GM12878 (cell line): Measurements from ENCODE around the gene TMEM176B. TPM values are rescaled to one million over a fixed set of nuclear protein-coding genes. Genes with fewer than 3 reads are reported as not detected.

Source experiments
- ATAC-seq: fragments of 200-7000 bp; cut with Tn5 transposase; 3 replicates; pipeline ENCODE4 v1.9.1; 2020; ENCODE audit warnings: mild to moderate bottlenecking, moderate library complexity
- BruUV-seq: library from RNA; stranded (reverse); fragments of 400-500 nt; replicated peaks from 2 replicates; lab custom pipeline; 2021; lab: Mats Ljungman, UMichigan
- CTCF ChIA-PET: fragments of 300-600 bp; sonication (Branson Sonifier 250); formaldehyde crosslinking; extraction: SDS; loops from one replicate; lab custom pipeline; 2021; ENCODE audit warnings: inconsistent platforms; lab: Yijun Ruan, JAX
- POLR2A ChIA-PET: fragments of 350-600 bp; formaldehyde crosslinking; extraction: SDS; loops from one replicate; lab custom pipeline; 2021; ENCODE audit warnings: inconsistent platforms; lab: Charles Lee
- RAD21 ChIA-PET: fragments of 300-600 bp; sonication (Branson Sonifier 250); formaldehyde crosslinking; loops from one replicate; lab custom pipeline; 2023; ENCODE audit warnings: antibody characterized with exemption; ENCODE audit not compliant: unreplicated experiment; lab: Charles Lee
- SMC1A ChIA-PET: fragments of 300-600 bp; sonication (Branson Sonifier 250); formaldehyde crosslinking; loops from one replicate; lab custom pipeline; 2023; ENCODE audit not compliant: unreplicated experiment, uncharacterized antibody; lab: Charles Lee
- DNase-seq: peaks from one replicate; pipeline ENCODE4 v3.0.0-alpha.2; 2011; ENCODE audit warnings: low read depth, low spot score
- FAIRE-seq: peaks from 3 replicates; lab custom pipeline; 2011; peaks lifted over from hg19 to GRCh38; lab: Jason Lieb, UNC
- H2AFZ ChIP-seq: 2 replicates; pipeline ENCODE4 v1.6.0; 2011; ENCODE audit warnings: low read depth, low read length, control low read depth; ENCODE audit not compliant: control insufficient read depth
- H3K27ac ChIP-seq: 2 replicates; pipeline ENCODE4 v1.5.1; 2011; ENCODE audit warnings: control low read depth; ENCODE audit not compliant: control insufficient read depth, insufficient read depth
- H3K27me3 ChIP-seq, 2 experiments: replicated peaks in 1 of 2; 2 replicates each; pipeline versions ENCODE4 v1.6.0 to v1.6.1; 2011; ENCODE audit warnings: low read length in 1 of 2; ENCODE audit not compliant: control insufficient read depth in 2 of 2, insufficient read depth in 2 of 2
- H3K36me3 ChIP-seq, 2 experiments: 2 replicates each; pipeline ENCODE4 v1.5.1; 2011; ENCODE audit warnings: low read length in 1 of 2; ENCODE audit not compliant: control insufficient read depth in 2 of 2, insufficient read depth in 2 of 2
- H3K4me1 ChIP-seq: 2 replicates; pipeline ENCODE4 v1.6.1; 2011; ENCODE audit warnings: mild to moderate bottlenecking, low read length, moderate library complexity, mixed read lengths; ENCODE audit not compliant: control insufficient read depth, insufficient read depth
- H3K4me2 ChIP-seq: 2 replicates; pipeline ENCODE4 v1.6.0; 2011; ENCODE audit warnings: control low read depth; ENCODE audit not compliant: control insufficient read depth, insufficient read depth
- H3K4me3 ChIP-seq: fragments of 200-600 bp; sonication (generic); 2 replicates; pipeline ENCODE4 v1.5.1; 2016
- H3K79me2 ChIP-seq: 2 replicates; pipeline ENCODE4 v1.6.0; 2011; ENCODE audit warnings: low read length; ENCODE audit not compliant: control insufficient read depth, insufficient read depth
- H3K9ac ChIP-seq: 2 replicates; pipeline ENCODE4 v1.8.0; 2011; ENCODE audit warnings: low read length, control low read depth, mixed read lengths; ENCODE audit not compliant: control insufficient read depth, insufficient read depth
- H3K9me3 ChIP-seq: replicated peaks from 3 replicates; pipeline ENCODE4 v1.5.1; 2011; ENCODE audit warnings: mild to moderate bottlenecking, low read length; ENCODE audit not compliant: control insufficient read depth, insufficient read depth
- H4K20me1 ChIP-seq: 2 replicates; pipeline ENCODE4 v1.6.0; 2011; ENCODE audit not compliant: control insufficient read depth, insufficient read depth
- ASH2L ChIP-seq: fragments of 300-600, 200-600 bp; sonication (generic); IDR thresholded peaks from 2 replicates; pipeline ENCODE4 v1.6.1; 2017; ENCODE audit warnings: low read depth, mild to moderate bottlenecking, borderline replicate concordance
- CBX5 ChIP-seq: sonication (generic); IDR thresholded peaks from 2 replicates; pipeline ENCODE4 v1.6.1; 2016; ENCODE audit warnings: low read depth, moderate library complexity, mild to moderate bottlenecking, inconsistent platforms
- CTCF ChIP-seq, 3 experiments: IDR thresholded peaks in 2 of 3; conservative IDR thresholded peaks in 1 of 3; 2 replicates each; pipeline ENCODE4 v1.5.1; 2011; ENCODE audit warnings: low read depth in 3 of 3, low read length in 3 of 3, mild to moderate bottlenecking in 3 of 3, control low read depth in 2 of 3, moderate library complexity in 2 of 3, inconsistent platforms in 1 of 3, mixed read lengths in 1 of 3; ENCODE audit not compliant: control insufficient read depth in 2 of 3, insufficient read depth in 1 of 3; ENCODE audit errors: extremely low read depth in 1 of 3
- HDGF ChIP-seq: fragments of 450-650 bp; IDR thresholded peaks from 2 replicates; pipeline ENCODE4 v1.6.1; 2016; ENCODE audit warnings: antibody characterized with exemption
- MEF2B ChIP-seq: fragments of 450-650 bp; IDR thresholded peaks from 2 replicates; pipeline ENCODE4 v1.6.1; 2018; ENCODE audit warnings: mild to moderate bottlenecking, moderate library complexity; ENCODE audit not compliant: partially characterized antibody, poor library complexity, severe bottlenecking
- RAD21 ChIP-seq: IDR thresholded peaks from 2 replicates; pipeline ENCODE4 v1.6.1; 2011; ENCODE audit warnings: mild to moderate bottlenecking, low read depth, low read length, moderate library complexity; ENCODE audit not compliant: insufficient read depth
- RUNX3 ChIP-seq: IDR thresholded peaks from 2 replicates; pipeline ENCODE4 v1.6.1; 2012; ENCODE audit warnings: low read length, inconsistent platforms
- SMC3 ChIP-seq: IDR thresholded peaks from 2 replicates; pipeline ENCODE4 v1.6.1; 2011; ENCODE audit warnings: low read length, improper control_type of control experiment, borderline replicate concordance
- SUZ12 ChIP-seq: fragments of 200-600 bp; sonication (generic); IDR thresholded peaks from one replicate; pipeline ENCODE4 v1.6.1; 2018; ENCODE audit warnings: antibody characterized with exemption, mild to moderate bottlenecking; ENCODE audit not compliant: unreplicated experiment
- ZNF384 ChIP-seq: IDR thresholded peaks from 2 replicates; pipeline ENCODE4 v1.6.1; 2012; ENCODE audit warnings: low read depth, mild to moderate bottlenecking, low read length, improper control_type of control experiment, borderline replicate concordance
- WGBS: methylation state at CpG from one replicate; pipeline ENCODE4 v1.1.6; 2016; ENCODE audit warnings: low lambda C conversion rate; ENCODE audit not compliant: insufficient replicate concordance, insufficient coverage; ENCODE audit errors: missing lambda C conversion rate; 5-methylcytosine and 5-hydroxymethylcytosine counted together
- in situ Hi-C: fragments of 300-500 bp; cut with MboI; formaldehyde crosslinking; loops from 9 replicates; pipeline ENCODE4 v1.14.3; 2018; ENCODE audit warnings: mixed read lengths
- intact Hi-C: fragments of 100-400 bp; cut with micrococcal nuclease; formaldehyde crosslinking; loops from one replicate; pipeline ENCODE4 v1.14.2; 2022; ENCODE audit not compliant: unreplicated experiment
- polyA plus RNA-seq, 11 experiments: library from polyadenylated mRNA; depleted of rRNA in 4 of 11; unstranded in 6 of 11; stranded (reverse) in 5 of 11; fragments of >200 nt; fragmentation: Nextera tagmentation in 4 of 11; fragmentation: Illumina TruSeq in 1 of 11; extraction: Ambion mirVana in 4 of 11; extraction: Trizol in 1 of 11; gene quantifications; 1 replicate in 1 of 11; 2 replicates in 10 of 11; pipeline versions ENCODE4 v1.2.1 to v1.2.3, GENCODE V29; 2011 to 2016; ENCODE audit warnings: inconsistent platforms in 2 of 11, missing spikeins in 2 of 11, low read depth in 1 of 11
- total RNA-seq, 4 experiments: library from RNA; depleted of rRNA in 3 of 4; stranded (reverse); fragments of >200 nt in 3 of 4; fragmentation: Illumina TruSeq in 1 of 4; extraction: Trizol in 1 of 4; gene quantifications; 2 replicates each; pipeline versions ENCODE4 v1.2.1 to v1.2.3, GENCODE V29; 2013 to 2021

The TMEM176B gene
- total and polyA plus RNA-seq, 10 of the 15 experiments (the other 5 are each of a cell fraction or from before 2014, with no cell fraction given) = 0.05 to 0.40 (median 0.20) TPM; not detected in 4

DNA sequence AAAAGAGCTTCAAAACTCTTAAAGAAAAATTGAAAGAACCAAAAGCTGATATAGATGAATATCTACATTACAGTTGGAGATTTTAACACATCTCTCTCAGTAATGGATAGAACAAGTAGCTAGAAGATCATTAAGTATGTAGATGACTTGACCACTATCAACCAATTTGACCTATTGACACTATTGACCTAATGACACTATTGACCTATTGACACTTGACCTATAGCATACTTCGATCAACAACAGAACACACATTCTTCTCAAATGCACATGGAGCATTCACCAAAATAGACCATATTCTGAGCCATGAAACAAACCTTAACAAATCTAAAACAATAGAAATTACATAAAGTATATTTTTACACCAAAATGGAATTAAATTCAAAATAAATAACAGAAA is 40.7 kb downstream of the TMEM176B start:
- H2AFZ ChIP-seq = no peak overlapping the region
- no peak for TF ChIP-seq SUZ12
- no peak for TF ChIP-seq ZNF384
- TF ChIP-seq MEF2B = no peak
- TF ChIP-seq HDGF = no peak
- TF ChIP-seq, all 136 proteins: peak for 0
- no peaks in the 10 kb centered on the region for H4K20me1 ChIP-seq
- 41% methylated on average over 1 of the region's 1 CpG for WGBS
- FAIRE-seq (no peak), DNase-seq (no peak), ATAC-seq (no peak)
- H3K36me3 ChIP-seq = no peaks in the 10 kb centered on the region
- peaks cover 16% of the 10 kb centered on the region for H3K4me1 ChIP-seq
- H3K4me3 ChIP-seq = no peak overlapping the region
- no TSS peak for BruUV-seq
- ChIA-PET SMC1A (interaction anchor here (0.8 to 1.4 kb wide), 5 partner anchors 309 to 474 kb away, joined by 3 to 10 read pairs (median 3); partner anchors contain the start of gene GIMAP8), RAD21 (interaction anchor here (0.8 to 1.8 kb wide), 3 partner anchors 128 to 311 kb away, joined by 3 to 11 read pairs (median 3); partner anchors contain the start of gene GIMAP6), CTCF (interaction anchor here (0.6 to 2.3 kb wide), 11 partner anchors 13 to 472 kb away, joined by 3 to 19 read pairs (median 3); partner anchors contain the start of genes GIMAP6, GIMAP8 and NOS3), POLR2A (interaction anchor here (1.2 kb wide), 1 partner anchor 309 kb away, joined by 4 read pairs; the partner anchor contains the start of gene GIMAP8)
- H3K9me3 ChIP-seq = no peaks in the 10 kb centered on the region
- H3K27me3 ChIP-seq = no peaks in the 10 kb centered on the region
- H3K4me2 ChIP-seq = no peak overlapping the region
- intact Hi-C loops = no loop called here
- in situ Hi-C loops = no loop called here
- no peak overlapping the region for H3K27ac ChIP-seq
- H3K9ac ChIP-seq = no peak overlapping the region
- H3K79me2 ChIP-seq = no peaks in the 10 kb centered on the region

- intact Hi-C loops = loop anchor here (1.0 to 2.0 kb wide), 2 partner anchors 309 to 470 kb away; no protein-coding TSS in a partner anchor
- peak; percentile 66 for FAIRE-seq
- Histone ChIP-seq H3K4me3 (no peak overlapping the region), H4K20me1 (no peaks in the 10 kb centered on the region), H2AFZ (no peak overlapping the region), H3K27ac (no peak overlapping the region), H3K9ac (no peak overlapping the region), H3K4me1 (peaks cover 28% of the 10 kb centered on the region), H3K4me2 (no peak overlapping the region), H3K36me3 (no peaks in the 10 kb centered on the region), H3K79me2 (no peaks in the 10 kb centered on the region), H3K9me3 (no peaks in the 10 kb centered on the region), H3K27me3 (no peaks in the 10 kb centered on the region)
- ChIA-PET RAD21 (interaction anchor here (2.2 to 4.7 kb wide), 4 partner anchors 28 to 310 kb away, joined by 8 to 75 read pairs (median 16); partner anchors contain the start of gene GIMAP8), SMC1A (interaction anchor here (0.7 to 5.1 kb wide), 14 partner anchors 11 to 414 kb away, joined by 3 to 115 read pairs (median 4); partner anchors contain the start of genes GIMAP2 and GIMAP8), CTCF (interaction anchor here (0.6 to 4.8 kb wide), 15 partner anchors 12 to 324 kb away, joined by 3 to 112 read pairs (median 4); partner anchors contain the start of genes GIMAP1, GIMAP2, GIMAP4 and GIMAP8), POLR2A (no interaction called here)
- DNase-seq = no peak
- peak; percentile 87 for TF ChIP-seq RAD21
- TF ChIP-seq ASH2L = no peak
- TF ChIP-seq SMC3 = peak; percentile 86
- peak; percentile 47 to 56 (median 50); a peak in 5 of 6 replicates for TF ChIP-seq CTCF (IDR thresholded peaks at IDR 0.05 in 2 of 3, conservative IDR thresholded peaks at IDR 0.05 in 1 of 3; ENCODE audit: control insufficient read depth in 2 of 3, extremely low read depth in 1 of 3, insufficient read depth in 1 of 3, low read depth in 3 of 3, low read length in 3 of 3)
- peak; percentile 60 for TF ChIP-seq RUNX3
- TF ChIP-seq CBX5 = no peak
- ATAC-seq = peak; percentile 72
- BruUV-seq = no TSS peak
- in situ Hi-C loops = no loop called here
- WGBS = 30% methylated on average over 1 of the region's 1 CpG
Observed at GRCh38 chr7:150756858-150757257, 43.3 kb downstream of the TMEM176B start.
